Thyroid gland (tissue), 4 donors: ENCODE data around the gene AAMP. TPM values are rescaled to one million over a fixed set of nuclear protein-coding genes. Genes with fewer than 3 reads are reported as not detected.

Source experiments
- DNase-seq, 2 donors: peaks; one replicate each; pipeline ENCODE4 v3.0.0-alpha.2; 2019
- H3K27ac ChIP-seq, 3 donors: fragments of 200-600 bp; sonication (generic); 1 replicate in 2 of 3; 2 replicates in 1 of 3; pipeline ENCODE4 v1.5.1; 2016 to 2019; ENCODE audit warnings: mild to moderate bottlenecking in 1 of 3, moderate library complexity in 1 of 3
- H3K27me3 ChIP-seq: fragments of 200-600 bp; sonication (generic); one replicate; pipeline ENCODE4 v1.5.1; 2019
- H3K36me3 ChIP-seq, 2 donors: fragments of 200-600 bp; sonication (generic); one replicate each; pipeline ENCODE4 v1.5.1; 2016 to 2019
- H3K4me1 ChIP-seq, 2 donors: fragments of 200-600 bp; sonication (generic); one replicate each; pipeline ENCODE4 v1.5.1; 2017 to 2019
- H3K4me3 ChIP-seq, 3 donors: fragments of 200-600 bp; sonication (generic); replicated peaks in 1 of 3; 1 replicate in 2 of 3; 2 replicates in 1 of 3; pipeline ENCODE4 v1.5.1; 2016; ENCODE audit warnings: mild to moderate bottlenecking in 1 of 3
- H3K9me3 ChIP-seq: fragments of 200-600 bp; sonication (generic); one replicate; pipeline ENCODE4 v1.5.1; 2017
- POLR2A ChIP-seq, 2 donors: fragments of 450-650 bp; IDR thresholded peaks; one replicate each; pipeline ENCODE4 v1.6.1; 2017; ENCODE audit warnings: antibody characterized with exemption in 2 of 2, mild to moderate bottlenecking in 2 of 2, moderate library complexity in 1 of 2
- WGBS, 2 donors: methylation state at CpG; one replicate each; pipeline ENCODE4 v1.1.5; 2017; 5-methylcytosine and 5-hydroxymethylcytosine counted together
- intact Hi-C: fragments of 100-400 bp; cut with DNase I; formaldehyde crosslinking; loops from one replicate; pipeline ENCODE4 v1.15.1; 2023
- total RNA-seq, 4 donors: library from RNA; depleted of rRNA; stranded (reverse); fragments of >200 nt; gene quantifications; one replicate each; pipeline ENCODE4 v1.2.3, GENCODE V29; 2016
- TF ChIP-seq, protein P1 (sequence below), 6 experiments: fragments of 200-600 bp in 3 of 6; fragments of 450-650 bp in 3 of 6; sonication (generic) in 3 of 6; IDR thresholded peaks; one replicate each; pipeline ENCODE4 v1.5.1; 2016 to 2019; ENCODE audit warnings: antibody characterized with exemption in 6 of 6, mild to moderate bottlenecking in 2 of 6, inconsistent platforms in 1 of 6, moderate library complexity in 1 of 6

Gene AAMP
- total RNA-seq, 4 donors from 2014 or later: 86.9 to 175 (median 121) TPM

DNA sequence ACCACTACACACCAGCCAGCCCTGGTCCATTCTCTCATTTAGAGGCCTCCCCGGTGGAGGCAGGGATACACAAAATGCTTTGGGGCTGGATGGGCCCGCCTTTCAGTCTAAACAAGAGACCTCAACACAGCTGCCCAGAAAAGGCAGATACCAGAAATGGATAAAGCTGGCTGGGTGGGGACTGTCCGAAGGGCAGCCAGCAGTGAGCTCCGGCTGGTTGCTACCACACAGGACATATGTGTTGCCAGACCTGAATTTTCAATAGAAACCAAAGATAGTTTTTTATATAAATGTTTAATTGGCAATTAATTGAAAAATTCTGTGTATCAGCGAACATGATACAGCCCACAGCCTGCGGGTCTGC lies 7.7 kb downstream of the AAMP start:
- Histone ChIP-seq H3K27me3 (no peaks in the 10 kb centered on the region), H3K4me1 (peaks cover 0 to 30% of the 10 kb centered on the region in 2 donors), H3K27ac (no peak overlapping the region), H3K4me3 (no peak overlapping the region), H3K9me3 (no peaks in the 10 kb centered on the region), H3K36me3 (peaks cover 34% of the 10 kb centered on the region in 2 donors)
- 84 to 92% methylated on average over 6 of the region's 6 CpGs for WGBS, 2 donors
- no peak for DNase-seq
- TF ChIP-seq POLR2A (IDR thresholded peaks at IDR 0.05): no peak
- TF ChIP-seq, protein P1, sequence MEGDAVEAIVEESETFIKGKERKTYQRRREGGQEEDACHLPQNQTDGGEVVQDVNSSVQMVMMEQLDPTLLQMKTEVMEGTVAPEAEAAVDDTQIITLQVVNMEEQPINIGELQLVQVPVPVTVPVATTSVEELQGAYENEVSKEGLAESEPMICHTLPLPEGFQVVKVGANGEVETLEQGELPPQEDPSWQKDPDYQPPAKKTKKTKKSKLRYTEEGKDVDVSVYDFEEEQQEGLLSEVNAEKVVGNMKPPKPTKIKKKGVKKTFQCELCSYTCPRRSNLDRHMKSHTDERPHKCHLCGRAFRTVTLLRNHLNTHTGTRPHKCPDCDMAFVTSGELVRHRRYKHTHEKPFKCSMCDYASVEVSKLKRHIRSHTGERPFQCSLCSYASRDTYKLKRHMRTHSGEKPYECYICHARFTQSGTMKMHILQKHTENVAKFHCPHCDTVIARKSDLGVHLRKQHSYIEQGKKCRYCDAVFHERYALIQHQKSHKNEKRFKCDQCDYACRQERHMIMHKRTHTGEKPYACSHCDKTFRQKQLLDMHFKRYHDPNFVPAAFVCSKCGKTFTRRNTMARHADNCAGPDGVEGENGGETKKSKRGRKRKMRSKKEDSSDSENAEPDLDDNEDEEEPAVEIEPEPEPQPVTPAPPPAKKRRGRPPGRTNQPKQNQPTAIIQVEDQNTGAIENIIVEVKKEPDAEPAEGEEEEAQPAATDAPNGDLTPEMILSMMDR (IDR thresholded peaks at IDR 0.05): no peak
- intact Hi-C loops: loop anchor here (10.0 kb wide), 2 partner anchors 47 to 303 kb away; partner anchors contain the start of genes ARPC2, CNOT9 and USP37

DNA sequence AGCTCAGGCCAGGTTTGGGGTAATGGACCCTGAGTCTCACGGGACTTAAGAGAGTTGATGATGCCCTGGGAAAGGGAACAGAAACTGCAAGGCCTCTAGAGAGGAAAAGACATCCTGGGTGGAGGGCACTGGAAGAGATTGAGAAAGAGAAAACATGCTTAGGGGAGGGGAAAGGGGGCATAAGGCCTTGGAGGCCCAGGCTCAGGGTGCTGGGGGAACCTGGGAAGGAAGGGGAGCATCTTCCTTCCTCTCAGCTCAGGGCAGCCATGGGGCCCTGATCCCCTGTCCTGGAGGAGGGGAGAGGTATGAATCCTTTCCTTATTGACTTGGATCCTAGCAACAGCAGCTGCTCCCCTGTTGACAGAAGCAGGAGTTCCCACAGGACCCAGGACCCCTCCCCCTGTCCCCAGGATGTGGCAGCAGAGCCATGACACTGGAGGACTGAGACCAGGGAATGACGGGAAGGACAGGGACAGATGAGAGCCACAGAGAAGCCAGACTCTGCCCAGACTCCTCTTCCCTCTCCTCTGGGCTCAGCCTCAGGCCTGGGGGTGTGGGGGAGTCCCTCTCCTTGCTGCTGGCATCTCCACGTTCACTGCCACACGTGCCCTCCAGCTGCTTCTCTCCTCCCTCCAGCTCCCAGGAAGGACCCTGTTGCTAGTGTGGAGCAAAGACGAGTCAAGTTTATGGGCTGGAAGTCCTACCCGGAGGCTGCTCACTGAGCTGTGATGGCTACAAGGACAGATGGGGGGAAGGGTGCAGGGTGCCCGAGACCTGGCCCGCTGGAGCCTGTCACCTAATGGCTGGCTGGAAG lies 8.3 kb downstream of the AAMP start:
- peaks cover 0 to 30% of the 10 kb centered on the region in 2 donors for H3K4me1 ChIP-seq
- H3K27ac ChIP-seq: peak overlapping the region in 1 of 3 donors; percentile 61
- no peaks in the 10 kb centered on the region for H3K9me3 ChIP-seq
- H3K27me3 ChIP-seq: no peaks in the 10 kb centered on the region
- WGBS, 2 donors: 65 to 75% methylated on average over 7 to 8 of the region's 8 CpGs
- H3K36me3 ChIP-seq: peaks cover 32 to 33% of the 10 kb centered on the region in 2 donors
- TF ChIP-seq, protein P1 (IDR thresholded peaks at IDR 0.05): no peak
- no peak for TF ChIP-seq POLR2A (IDR thresholded peaks at IDR 0.05)
- DNase-seq: no peak
- intact Hi-C loops: loop anchor here (10.0 kb wide), 2 partner anchors 47 to 303 kb away; partner anchors contain the start of genes ARPC2, CNOT9 and USP37
- H3K4me3 ChIP-seq: no peak overlapping the region

DNA sequence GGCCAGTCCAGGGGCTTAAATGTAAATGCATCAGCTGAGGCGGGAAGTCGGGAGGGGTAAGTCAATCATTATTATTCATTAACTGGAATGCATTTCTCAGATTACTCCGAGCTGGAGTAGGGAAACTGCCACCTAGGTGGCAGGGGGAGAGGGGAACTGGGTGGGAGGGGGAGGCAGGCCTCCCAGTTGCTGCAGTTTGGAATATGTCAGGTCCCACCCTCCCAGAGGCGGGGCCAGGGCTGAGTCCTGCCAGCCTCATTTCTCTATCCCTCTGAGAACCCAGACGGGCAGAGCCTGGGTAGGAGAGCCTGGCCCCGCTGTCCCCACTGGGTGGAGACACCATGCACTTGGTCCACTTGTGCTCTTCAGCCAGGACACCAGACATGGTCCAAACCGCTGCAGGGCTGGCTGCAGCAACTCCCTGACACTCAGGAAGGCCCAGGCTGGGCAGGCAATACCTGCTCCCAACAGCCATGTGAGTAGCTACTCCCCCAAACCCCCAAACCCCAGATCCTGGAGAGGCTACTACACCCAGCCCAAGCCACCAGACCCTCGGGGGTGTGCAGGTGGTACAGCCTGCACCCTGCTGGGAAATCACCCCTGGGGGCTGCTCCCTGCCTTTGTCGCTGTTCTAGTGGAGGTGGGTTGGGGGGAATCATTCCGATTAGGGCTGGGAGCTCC lies 9.1 kb downstream of the AAMP start, which contains the start of gene GPBAR1:
Gene GPBAR1 (plus strand): TSS at position 274 of the 681 bp plus-strand sequence. CDS start 1,710 bp downstream, outside the sequence.
- no peak within 1 kb of the TSS for H3K4me3 ChIP-seq
- WGBS, 2 donors: 70 to 74% methylated on average over 6 of the region's 10 CpGs
- peaks cover 0 to 30% of the 10 kb centered on the region in 2 donors for H3K4me1 ChIP-seq
- no peaks in the 10 kb centered on the region for H3K27me3 ChIP-seq
- no peak for DNase-seq
- intact Hi-C loops: loop anchor here (10.0 kb wide), 2 partner anchors 46 to 304 kb away; partner anchors contain the start of genes ARPC2, CNOT9 and USP37
- H3K36me3 ChIP-seq: peaks cover 28% of the 10 kb centered on the region in 2 donors
- no peaks in the 10 kb centered on the region for H3K9me3 ChIP-seq
- TF ChIP-seq, protein P1 (IDR thresholded peaks at IDR 0.05): no peak
- TF ChIP-seq POLR2A (IDR thresholded peaks at IDR 0.05): no peak
- H3K27ac ChIP-seq: peak within 1 kb of the TSS in 2 of 3 donors; percentile 61 to 78

DNA sequence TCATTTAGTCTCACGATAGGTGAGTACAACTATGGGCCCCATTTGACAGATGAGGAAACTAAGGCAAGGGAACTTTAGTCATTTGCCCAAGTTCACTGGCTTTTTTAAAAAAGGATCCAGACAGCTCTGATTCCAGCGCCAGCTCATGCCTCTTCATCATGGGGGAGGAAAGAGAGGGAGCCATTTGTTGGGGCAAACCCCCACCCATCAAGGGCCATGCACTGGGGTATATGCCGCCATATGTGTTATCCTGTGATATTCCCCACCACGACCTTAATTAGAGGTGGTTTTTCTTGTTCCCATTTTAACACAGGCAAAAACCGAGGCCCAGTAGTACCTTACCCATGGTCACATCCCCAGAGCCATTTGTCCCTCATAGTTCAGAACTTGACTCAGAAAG lies 9.8 kb downstream of the AAMP start:
- 84 to 91% methylated on average over 5 of the region's 5 CpGs for WGBS, 2 donors
- H3K27ac ChIP-seq: peak overlapping the region in 2 of 3 donors; percentile 61 to 78
- DNase-seq: no peak
- intact Hi-C loops: loop anchor here (10.0 kb wide), 2 partner anchors 45 to 305 kb away; partner anchors contain the start of genes ARPC2, CNOT9 and USP37
- H3K4me3 ChIP-seq: no peak overlapping the region
- no peaks in the 10 kb centered on the region for H3K27me3 ChIP-seq
- peaks cover 22 to 28% of the 10 kb centered on the region in 2 donors for H3K36me3 ChIP-seq
- no peaks in the 10 kb centered on the region for H3K9me3 ChIP-seq
- H3K4me1 ChIP-seq: peaks cover 0 to 30% of the 10 kb centered on the region in 2 donors
- TF ChIP-seq POLR2A (IDR thresholded peaks at IDR 0.05): no peak
- TF ChIP-seq, protein P1 (IDR thresholded peaks at IDR 0.05): no peak
